GM21381 (cell line): ENCODE data around the gene ATXN7L1.
"Not testable (repeated sequence)": the region's sequence is repeated elsewhere in the genome, so short reads cannot be mapped to it uniquely, and the experiment has no call there.

ENCODE experiments used
- ATAC-seq: cut with Tn5 transposase; IDR thresholded peaks from one replicate; pipeline ENCODE4 v1.9.1; 2021; ENCODE audit warnings: mild to moderate bottlenecking, moderate library complexity; ENCODE audit not compliant: unreplicated experiment

The ATXN7L1 gene

DNA sequence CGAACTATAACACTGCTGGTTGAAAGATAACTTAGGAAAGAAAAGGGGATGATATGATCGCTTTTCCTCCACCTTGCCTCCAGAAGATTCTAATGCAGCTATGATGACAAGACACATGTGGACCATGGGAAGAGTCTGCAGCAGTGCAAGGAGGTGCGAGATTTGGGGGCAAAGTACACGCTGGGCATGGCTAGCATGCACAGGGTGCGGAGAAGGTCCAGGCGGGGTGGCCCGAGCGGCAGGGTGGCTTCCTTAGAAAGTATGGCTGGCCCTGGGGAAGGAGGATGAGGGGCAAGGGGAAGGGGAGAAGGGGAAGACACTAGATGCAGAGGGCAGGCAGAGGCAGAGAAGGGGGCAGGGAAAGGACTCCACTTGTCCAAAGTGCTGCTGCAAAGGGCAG, 15.6 kb downstream of the ATXN7L1 start:
- no peak for ATAC-seq

DNA sequence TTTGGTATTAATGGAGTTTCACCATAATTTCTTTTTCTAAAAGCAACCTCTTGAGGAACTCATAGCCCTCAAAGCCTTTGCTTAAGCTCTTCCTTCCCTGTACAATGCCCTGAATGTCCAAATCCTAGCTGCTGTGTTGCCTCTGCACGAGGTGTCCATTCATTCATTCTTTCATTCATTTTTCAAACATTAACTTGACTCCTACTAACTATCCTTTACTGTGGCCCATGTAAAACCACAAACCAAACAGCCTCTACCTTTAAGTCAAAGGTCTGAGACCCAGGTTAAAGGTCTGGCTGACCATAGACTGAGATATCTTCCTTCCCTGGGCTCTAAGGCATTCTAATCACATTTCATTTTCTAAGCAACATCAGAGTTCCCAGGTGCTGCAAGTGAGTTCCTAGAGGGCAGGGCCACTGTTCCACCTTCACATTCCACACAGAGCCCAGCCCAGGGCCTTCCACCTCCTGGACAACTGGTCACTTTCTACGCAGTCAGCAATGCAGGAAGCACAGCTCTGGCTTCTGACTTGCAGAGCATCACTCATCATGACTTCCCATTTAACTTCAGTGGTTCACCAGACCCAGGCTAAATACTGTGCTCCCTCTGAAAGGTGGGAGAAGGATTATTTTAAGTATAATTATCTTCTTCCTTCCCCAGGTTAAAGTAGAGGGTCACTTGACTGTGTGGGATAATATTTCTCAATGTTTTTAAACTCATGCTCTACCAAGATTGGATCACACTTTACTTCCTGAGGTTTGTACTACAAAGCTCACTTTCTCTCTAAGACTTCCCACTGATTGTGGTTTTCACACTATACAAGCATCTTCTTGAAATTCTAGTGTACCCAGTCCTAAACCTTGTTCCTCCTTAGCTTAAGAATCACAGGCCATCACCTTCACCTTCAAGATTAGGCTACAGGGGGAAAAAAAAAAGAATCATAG, 19.1 kb downstream of the ATXN7L1 start:
- no peak for ATAC-seq

DNA sequence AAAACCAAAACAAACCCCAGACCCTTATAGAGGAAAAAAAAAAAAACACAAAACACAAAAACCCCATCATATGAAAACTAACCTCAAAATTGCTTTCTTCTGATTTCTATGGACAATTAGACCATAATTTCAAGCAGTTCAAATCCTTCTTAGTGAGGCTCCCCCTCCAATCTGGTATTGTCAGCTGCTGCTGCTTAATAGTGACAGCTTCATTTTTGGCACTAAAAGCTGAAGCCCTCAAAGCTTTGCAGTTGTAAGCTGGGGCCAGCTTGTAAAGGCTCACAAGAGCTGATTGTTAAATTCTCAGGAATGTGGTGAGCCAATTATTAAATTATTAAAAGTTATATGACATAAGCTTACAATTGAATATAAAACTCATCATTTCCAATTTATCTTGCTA, 21.9 kb downstream of the ATXN7L1 start:
- ATAC-seq, result no peak

DNA sequence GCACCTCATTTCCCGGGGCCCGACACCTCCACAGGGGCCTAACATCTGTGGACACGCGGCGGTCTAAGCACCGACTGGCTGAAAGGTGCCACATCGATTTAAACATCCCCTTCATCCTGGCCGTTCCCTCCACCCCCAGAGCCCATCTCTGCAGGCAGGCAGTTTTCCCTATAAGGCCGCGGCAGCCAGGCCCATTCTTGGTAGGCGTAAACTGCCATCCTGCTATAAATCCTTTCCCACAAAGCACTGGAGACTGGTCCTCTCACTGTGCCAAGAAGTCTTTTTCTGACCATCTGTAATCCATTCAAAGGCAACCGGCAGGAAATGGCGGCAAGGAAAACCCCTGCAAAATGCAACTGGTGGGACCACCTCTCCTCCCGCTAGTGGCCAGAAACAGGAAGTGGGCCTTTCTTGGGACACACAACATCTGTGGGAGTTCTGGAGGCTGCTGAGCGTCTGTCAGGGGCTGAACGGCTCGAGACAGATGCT, 22.4 kb downstream of the ATXN7L1 start:
- no peak for ATAC-seq

DNA sequence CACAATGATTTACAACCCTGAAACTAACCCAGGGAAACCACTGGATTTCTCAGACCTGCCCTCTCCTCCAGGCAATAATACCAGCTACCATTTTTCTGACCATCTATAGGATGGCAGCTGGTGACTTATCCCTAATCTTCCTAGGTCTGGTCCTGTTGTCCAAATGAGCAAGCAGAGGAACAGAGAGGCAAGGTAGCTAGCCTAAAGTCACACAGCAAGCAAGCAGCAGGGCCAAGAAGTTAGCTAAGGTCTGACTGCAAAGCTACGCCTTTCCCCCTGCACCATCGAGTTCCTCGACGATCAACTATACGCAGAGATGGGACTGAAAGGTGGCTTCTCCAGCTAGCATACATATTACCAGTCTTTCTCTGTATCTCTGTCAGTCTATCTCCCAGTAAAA, 25.3 kb downstream of the ATXN7L1 start:
- ATAC-seq, result no peak

DNA sequence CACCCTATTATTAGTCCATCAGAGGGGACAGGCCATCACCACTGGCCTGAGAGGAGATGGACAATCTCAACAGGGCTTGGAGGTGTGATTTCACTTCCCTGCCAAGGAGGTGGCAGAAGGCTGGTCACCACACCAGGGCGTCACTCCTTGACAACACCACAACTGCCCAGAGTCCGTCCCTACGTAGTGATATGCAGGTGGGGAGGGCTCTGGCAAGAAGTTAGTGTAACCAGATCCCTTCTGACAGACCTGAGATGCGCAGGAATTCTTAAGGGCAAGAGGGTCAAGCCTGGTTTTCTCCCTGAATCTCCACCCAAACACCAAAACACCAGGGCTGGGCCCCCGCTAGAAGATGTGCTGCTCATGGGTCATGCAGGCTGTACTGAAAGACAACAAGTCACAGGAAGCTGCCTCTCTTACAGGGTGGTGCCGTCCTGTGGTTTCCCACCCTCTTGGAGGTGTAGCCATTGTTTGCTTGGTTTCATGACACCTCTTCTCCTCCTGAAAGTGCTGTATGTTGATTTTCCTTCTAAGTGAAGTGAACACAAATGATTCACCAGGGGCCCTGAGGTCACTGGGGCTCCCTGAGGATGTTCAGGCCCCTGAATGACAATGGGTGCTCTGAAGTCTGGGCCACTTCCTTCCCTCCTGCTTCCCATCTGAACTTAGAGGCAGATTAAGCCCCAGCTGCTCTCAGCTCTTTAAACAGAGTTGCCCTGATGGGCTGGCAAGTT, 27.1 kb downstream of the ATXN7L1 start:
- no peak for ATAC-seq

DNA sequence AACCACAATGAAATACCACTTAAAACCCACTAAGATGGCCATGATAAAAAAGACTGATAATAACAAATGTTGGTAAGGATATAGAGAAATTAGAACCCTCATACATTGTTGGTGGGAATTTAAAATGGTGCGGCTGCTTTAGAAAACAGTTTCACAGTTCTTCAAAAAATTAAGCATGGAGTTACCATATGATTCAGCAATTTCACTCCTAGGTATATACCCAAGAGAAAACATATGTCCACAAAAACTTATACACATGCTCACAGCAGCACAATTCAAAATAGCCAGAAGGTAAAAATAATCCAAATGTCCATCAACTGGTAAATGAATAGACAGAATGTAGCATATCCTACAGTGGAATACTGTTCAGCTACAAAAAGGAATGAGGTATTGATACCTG, 30.0 kb downstream of the ATXN7L1 start:
- ATAC-seq, result no peak

DNA sequence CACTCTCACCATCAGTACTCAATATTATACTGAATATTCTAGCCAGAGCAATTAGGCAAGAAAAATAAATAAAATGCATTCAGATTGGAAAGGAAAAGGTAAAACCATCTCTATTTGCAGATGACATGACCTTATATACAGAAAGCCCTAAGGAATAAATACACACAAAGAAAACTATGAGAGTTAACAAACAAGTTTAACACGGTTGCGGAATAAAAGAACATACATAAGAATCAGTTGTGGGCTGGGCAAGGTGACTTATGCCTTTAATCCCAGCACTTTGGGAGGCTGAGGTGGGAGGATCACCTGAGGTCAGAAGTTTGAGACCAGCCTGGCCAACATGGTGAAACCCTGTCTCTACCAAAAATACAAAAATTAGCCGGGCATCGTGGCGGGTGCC, 31.7 kb downstream of the ATXN7L1 start:
- ATAC-seq, result not testable (repeated sequence)

DNA sequence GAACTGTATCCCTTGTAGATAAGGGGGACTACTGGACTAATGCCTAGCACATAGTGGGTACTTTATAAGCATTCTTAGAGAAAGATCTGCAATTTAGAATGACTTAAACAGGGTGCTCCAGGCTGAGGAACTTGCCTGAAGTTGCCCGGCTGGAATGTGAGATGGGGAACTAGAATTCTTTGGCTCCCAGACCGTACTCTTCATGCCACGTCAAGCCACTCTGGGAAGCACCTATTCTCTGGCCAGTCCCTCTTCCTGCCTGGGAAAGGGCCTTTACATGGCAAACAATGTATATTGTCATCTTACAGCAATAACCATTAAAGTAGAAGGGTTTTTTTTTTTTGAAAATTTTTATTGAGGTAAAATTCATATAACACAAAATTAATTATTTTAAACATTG, 34.5 kb downstream of the ATXN7L1 start:
- no peak for ATAC-seq

DNA sequence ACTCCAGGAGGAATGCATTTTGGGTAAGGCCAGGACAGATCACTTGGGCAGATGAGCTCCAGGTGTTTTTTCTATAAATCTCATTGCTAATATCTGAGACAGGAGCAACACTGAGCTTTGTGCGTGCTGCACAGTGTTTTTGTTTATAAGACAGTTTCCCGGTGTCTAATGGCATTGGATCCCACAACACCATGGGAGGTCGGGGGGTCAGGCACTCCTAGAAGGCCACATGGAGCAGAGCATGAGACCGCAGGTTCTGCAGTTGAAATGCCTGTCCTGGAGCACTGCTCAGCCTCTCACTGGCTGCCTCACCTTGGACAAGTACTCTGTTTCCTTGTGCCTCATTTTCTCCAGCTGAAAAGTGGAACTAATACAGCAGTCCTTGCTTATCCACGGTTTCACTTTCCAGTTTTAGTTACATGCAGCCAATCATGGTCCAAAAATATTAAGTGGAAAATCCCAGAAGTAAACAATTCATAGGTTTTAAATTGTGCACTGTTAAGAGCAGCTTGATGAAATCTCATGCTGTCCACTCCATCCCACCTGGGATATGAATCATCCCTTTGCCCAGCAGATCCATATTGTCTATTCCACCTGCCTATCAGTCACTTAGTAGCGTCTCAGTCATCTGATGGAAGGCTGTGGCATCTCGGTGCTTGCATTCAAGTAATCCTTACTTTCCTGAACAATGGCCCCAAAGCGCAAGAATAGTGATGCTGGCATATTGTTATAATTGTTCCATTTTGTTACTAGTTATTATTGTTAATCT, 35.2 kb downstream of the ATXN7L1 start:
- no peak for ATAC-seq

DNA sequence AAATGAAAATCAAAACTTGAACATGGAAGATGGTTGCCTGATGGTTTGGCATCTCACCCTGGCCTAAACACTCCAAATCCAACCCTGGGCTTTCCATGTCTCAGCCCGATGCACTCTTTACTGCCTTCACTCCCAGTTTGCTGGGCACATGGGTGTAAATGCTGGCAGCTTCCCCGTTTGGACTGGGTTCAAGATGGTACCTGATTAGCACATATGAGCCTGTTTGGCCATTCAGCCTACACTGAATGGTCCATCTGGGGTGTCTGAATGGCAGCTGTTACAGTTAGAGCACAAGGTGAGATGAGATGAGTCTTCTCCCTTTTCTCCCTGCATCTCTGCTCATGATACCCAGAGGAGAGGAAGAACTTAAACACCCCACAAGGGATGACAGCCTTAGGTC, 37.1 kb downstream of the ATXN7L1 start:
- ATAC-seq, result no peak

DNA sequence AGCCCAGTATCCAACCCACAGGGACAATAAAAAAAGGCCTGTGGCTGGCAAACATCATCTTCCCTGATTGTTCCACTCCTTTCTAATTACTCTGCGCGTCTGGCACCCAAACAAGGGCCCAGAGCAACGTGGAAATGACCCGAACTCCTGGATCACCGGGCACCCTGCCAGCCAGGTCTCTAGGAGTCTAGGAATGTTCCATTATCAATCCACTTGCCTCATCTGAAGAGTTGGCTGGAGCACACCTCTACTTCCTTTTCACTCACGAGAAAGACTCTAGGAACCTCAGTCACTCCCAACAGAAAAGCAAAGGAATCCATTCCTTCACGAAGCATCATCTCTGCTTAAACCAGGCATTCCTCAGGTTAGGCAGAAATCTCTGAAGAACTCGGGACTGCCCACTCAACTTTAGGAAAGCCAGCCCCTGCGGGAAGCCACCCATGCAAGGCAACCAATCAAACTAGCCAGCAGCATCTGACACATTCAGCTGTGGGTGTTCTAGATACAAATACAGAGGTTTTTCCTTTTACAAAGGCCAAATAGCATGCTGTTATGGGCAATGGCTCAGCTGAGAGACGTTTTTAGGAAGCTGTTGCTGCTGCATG, 37.7 kb downstream of the ATXN7L1 start:
- ATAC-seq, result no peak

DNA sequence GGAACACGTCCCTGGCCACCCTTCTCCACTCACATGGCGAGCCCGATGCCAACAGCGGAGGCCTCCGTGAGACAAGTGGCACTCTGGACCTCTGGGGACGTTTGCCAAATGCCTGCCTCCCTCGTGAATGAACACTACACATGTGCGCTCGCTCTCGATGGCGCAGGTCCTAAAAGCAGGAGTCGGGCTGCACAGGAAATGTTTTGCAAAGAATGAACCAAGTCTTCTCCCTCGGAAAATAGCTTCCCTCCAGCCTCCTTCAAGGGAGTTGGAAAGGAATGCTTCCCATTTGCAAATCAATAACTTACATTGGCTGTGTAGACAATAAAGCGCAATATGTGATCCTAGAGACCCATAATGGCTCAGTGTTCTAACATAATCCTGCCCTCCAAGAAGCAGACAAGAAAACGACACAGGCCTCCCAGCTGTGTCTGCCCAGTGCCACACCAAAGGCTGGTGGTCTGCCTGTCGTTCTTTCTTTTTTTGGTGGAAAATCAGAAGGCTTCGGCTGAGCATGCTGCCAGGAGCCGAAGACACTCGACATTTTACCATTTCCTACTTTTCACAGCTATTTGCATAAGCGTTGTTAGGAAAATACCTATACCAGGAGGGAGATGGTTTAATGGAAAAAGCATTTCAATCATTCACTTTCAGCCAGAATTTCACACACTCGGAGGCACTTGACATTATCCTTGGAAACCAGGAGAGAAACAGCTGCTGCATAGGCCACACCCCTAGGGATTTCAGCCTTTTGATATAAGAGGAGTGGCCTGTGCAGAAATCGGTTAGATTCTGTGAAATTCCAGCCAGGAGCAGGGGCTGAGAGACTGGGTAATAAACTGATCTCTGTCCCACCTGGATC, 38.4 kb downstream of the ATXN7L1 start:
- ATAC-seq, result no peak

DNA sequence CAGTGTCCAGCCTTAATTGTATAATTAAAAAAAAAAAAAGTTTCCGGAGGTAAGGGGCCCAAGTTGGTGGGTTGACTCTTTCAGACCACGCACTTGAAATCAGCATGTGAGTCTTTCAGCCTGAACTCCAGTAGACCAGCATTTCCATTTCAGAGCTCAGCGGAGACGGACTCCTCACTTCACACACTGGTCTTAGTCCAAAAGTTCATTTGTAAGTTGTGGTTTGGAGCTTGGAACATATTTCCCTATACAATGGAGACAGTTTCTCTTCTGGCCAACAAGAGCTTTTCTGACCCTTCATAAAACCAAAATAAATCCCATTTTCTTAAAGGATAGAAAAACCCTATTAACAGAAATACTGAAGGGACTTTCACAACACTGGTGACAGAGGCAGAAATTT, 41.0 kb downstream of the ATXN7L1 start:
- ATAC-seq, result no peak

DNA sequence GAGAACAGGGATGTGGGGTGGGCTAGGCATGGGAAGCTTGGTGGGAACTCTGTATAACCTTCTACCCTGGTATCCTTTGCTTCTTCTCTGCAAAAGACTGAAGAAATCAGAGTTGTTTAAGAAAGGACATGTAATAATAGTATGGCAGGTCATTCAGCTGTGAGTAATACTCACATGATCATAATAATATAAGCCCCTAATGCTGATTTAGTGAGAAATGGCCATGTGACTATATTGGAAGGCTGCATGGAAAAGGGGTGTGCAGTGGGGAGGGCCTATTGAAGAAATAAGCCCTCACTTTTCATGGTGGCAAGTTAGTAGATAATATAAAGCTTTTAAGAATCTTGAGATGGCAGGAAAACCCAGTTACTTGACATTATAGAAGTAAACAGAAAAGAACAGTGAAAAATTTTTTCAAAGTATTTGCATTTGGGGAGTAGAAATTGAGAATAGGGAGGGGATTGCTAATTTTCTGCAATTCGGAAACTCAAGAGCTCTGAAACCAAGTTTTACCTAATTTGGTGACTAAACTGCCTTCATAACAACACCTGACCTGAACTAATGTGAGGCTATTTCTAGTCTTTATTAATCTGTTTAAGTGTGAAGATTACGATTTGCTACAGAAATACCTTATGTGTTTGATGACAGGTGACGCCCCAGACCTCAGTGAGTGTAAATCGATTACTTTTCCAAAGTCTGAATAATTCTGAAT, 44.4 kb downstream of the ATXN7L1 start:
- no peak for ATAC-seq

DNA sequence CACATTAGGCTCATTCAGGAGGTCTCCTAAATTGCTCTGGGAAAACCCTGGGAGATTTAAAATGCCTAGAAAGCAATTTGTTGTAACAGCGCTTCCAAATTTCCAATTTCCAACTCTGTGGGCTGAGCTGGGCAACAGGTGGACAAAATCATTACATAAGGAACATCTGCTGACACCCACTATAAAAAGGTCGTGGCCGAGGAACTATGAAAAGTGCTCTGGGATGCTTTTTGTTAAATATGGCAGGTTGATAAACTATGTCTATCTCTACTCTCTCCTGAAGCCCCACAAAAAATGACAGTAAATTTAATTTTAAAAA, 45.1 kb downstream of the ATXN7L1 start:
- no peak for ATAC-seq

DNA sequence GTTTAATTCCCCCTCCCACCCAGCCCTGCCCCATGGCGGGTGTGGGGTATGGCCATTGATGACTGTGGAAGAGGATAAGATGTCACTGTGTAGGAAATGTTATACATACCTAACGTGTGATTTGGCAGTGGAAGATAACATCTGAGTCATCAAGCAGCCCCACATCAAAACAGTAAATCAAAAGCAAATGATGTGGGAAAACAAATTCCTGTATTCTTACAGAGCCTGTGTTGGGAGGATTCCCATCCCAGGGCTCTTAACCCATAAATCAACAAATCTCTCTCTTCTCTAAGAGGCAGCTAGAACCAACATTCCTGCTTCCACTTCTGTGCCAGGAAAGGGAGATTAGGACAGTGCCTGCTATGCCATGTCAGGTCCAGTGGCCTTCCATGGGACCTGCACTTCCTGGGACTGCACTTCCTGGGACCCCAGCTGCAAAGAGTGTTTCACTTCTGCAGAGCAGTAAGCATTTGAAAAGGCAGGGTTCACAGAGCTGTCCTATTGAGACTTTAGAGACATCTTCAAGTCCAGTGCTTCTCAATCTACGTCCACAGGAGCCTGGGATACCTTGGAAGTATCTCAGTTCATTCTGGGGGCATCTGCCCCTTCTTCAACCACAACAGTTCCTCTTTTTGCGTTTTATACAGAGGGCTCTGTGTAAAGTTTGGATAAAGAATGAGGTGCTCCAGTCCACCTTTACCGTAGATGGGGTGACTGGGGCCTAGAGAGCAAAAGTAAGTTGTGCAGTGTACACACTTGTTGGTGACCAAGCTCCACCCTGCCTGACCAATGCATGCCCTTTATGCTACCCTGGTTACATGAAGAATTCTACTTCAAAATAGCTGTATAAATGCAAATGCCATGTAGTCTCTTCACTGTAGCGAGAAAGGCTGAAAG, 45.7 kb downstream of the ATXN7L1 start:
- ATAC-seq, result no peak

DNA sequence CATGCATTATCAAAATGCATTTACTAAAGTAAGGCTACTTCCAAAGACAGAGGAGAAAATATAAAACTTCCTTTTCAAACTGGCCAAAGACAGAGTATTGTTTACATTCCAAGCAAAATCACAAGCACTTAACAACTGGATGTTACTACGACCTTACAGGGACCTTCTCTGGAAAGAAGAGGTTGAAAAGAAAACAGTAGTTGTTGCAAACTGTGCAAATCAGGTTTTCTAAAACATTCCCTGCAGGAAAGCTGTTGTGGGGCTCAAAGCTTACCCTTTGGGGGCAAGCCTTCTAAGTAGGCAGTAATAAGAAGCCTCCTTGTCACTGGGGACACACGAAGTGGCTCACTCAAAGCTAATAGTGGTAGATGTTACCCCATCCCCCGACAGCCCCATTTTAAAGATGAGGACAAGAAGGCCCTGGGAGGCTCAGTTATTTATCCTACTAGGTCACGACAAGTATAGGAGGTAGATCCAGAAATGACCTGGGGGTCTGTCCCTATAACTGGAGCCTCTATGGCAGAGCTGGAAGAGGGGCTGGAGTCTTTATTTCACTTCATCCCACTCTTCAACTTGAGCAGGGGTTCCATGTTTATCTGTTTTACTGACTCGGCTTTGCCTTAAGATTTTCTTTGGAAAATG, 46.6 kb downstream of the ATXN7L1 start:
- no peak for ATAC-seq
